Measurements from ENCODE around the gene NFKB1.

DNA sequence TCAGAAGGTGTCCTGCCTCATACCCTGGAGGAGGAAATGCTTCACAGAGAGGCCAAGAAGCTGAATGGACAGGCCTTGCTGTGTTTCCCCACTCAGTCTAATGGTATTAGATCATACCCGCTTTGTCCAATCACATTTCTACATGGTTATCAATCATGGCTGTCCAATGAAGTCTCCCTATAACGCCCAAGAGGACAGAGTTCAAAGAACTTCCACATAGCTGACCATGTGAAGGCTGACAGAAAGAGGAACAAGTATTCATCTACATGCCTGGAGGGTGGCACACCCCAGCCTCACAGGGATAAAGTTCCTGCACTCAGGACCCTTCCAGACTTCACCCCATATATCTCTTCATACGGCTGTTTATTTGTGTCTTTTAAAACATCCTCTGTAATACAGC lies 136.2 kb downstream of the NFKB1 start:
- TF ChIP-seq, protein P1, sequence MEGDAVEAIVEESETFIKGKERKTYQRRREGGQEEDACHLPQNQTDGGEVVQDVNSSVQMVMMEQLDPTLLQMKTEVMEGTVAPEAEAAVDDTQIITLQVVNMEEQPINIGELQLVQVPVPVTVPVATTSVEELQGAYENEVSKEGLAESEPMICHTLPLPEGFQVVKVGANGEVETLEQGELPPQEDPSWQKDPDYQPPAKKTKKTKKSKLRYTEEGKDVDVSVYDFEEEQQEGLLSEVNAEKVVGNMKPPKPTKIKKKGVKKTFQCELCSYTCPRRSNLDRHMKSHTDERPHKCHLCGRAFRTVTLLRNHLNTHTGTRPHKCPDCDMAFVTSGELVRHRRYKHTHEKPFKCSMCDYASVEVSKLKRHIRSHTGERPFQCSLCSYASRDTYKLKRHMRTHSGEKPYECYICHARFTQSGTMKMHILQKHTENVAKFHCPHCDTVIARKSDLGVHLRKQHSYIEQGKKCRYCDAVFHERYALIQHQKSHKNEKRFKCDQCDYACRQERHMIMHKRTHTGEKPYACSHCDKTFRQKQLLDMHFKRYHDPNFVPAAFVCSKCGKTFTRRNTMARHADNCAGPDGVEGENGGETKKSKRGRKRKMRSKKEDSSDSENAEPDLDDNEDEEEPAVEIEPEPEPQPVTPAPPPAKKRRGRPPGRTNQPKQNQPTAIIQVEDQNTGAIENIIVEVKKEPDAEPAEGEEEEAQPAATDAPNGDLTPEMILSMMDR (IDR thresholded peaks at IDR 0.05), result no peak
- TF ChIP-seq POLR2A (IDR thresholded peaks at IDR 0.05), result no peak
